ENCODE measurements around the gene TCAIM.

TCAIM gene, protein sequence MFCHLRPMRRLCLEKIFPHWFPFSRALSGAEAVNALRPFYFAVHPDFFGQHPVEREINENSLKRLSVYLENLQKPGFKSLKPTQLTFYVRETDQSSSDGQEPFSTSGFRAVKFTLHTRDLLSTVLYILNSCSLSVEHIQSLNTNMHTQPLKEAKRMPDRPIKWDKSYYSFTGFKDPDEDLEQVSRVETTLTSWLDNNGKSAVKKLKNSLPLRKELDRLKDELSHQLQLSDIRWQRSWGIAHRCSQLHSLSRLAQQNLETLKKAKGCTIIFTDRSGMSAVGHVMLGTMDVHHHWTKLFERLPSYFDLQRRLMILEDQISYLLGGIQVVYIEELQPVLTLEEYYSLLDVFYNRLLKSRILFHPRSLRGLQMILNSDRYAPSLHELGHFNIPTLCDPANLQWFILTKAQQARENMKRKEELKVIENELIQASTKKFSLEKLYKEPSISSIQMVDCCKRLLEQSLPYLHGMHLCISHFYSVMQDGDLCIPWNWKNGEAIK

DNA sequence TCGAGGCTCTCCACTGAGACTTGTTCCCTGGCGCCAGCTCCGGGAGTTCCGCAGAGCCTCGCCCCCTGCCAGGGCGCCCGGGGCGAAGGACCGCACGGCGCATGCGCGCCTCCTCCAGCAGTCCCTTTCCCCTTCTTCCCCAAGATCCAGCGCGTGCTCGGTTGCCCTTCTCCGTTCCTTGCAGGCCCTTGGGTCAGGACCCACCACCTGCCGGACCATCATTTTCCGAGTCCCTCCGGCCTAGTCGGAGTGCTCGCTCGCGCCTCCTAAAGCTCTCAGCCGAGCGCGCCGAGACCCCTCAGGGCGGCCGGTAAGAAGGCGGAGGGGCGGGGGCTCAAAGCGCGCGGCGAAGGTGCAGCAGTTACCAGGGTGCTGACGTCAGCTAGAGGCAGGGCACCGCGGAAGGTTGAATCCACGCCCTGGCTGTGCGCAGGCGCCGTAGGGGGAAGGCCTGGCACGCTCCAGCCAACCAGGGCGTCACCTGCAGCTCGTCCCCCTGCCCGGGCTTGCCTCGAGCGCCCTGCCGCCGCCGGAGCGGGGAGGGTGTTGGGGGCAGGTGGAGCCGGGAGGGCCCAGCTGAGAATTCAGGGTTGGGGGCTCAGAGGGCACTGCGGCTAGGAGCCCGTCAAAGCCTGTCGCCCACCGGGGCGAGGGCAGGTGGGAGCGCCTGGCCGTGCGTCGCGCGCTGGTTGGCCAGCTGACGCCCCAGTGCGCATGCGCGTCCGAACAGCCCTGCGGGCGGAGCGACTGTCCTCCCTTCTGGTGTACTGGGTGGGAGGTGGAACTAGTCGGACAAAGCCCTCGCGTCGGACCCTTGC, at the start of gene TCAIM:
Gene TCAIM, plus strand, starts transcription at position 757 of the 818 bp plus-strand sequence. CDS start 16,017 bp downstream, outside the sequence.
- peak; percentile 99 for DNase-seq

DNA sequence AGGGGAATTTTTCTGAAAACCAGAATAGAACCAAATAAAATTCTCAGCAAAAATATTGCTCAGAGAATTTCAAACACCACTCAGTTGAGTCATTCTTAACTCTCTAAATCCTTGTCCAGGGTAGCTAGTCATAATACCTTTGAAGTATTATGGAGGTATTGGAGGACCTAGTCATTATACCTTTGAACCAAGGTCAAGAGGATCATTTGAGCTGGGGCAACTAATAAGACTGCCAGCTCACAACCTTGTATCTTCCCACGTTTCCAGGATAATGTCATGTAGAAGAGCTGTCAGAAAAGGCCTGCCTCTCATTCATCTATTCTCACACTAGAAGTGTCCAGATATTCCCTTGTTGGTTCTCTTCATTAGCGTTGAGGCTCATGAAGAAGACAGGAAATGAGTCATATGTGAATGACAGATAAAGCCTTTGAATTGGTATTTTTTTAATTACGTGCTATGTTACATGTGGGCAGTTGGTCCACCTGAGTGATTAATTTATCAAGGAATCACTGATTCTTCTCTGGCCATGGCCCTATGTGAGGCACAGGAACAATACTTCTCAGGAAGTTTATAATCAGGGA, 48.6 kb upstream of the TCAIM start:
- peak; percentile 16 for DNase-seq

DNA sequence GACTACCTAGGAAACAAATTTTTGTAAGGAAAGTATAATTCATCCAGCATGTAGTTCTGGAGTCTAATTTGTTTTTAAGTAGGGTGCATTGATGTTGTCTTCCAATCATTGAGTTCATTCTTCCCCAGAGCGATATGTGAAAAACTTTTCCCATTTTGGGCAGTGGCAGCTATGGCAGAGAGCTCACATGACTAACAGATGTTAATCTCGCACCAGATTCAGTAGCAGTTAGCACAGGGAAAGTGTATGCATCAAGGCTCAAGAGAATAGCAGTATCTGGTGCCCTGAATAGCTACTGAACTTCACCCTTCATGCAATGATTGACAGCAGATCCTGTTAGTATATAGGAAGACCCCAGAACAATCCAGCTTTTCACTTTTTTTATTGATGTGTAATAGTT, 46.3 kb upstream of the TCAIM start:
- DNase-seq: no peak

DNA sequence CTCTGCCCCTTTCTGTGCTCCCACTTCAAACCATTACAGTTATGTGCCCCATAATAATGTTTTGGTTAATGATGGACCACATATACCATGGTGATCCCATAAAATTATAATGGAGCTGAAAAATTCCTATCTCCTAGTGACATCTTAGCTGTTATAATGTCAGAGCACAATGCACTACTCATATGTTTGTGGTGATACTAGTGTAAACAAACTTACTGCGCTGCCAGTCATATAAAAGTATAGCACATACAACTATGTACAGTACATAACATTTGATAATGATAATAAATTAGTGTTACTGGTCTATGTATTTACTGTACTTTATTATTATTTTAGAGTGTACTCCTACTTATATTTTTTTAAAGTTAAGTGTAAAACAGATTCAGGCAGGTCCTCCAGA, 45.6 kb upstream of the TCAIM start:
- no peak for DNase-seq

DNA sequence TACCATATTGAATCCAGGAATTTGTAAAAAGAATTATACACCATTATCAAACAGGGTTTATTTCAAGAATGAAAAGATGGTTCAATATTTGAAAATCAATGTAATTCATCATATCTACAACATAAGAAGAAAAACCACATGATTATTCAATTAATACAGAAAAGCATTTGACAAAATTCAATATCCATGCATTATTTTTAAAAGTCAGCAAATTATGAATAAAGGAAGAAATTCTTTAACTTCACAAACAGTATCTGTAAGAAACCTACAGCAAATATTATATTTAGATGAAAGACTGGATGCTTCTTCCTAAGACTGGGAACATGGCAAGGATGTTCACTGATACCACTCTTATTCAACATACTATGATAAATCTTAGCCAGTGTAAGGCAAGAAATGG, 41.3 kb upstream of the TCAIM start:
- no peak for DNase-seq

DNA sequence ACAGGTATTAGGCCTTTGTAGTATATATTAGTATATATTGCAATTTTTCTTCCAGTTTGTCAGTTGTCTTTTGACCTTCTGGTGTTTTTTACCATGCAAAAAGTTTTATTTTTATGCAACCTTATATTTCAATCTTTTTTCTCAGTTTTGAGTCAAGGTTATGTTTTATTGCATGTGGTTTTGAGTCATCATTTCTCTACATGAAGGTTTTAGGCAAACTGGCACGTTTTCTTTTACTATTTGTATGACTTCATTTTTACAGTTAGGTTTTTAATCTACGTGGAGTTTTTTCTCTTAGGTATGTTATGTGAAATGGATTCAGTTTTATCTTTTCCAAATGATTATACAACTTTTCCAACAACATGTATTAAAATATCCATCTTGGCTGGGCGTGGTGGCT, 36.8 kb upstream of the TCAIM start:
- no peak for DNase-seq

DNA sequence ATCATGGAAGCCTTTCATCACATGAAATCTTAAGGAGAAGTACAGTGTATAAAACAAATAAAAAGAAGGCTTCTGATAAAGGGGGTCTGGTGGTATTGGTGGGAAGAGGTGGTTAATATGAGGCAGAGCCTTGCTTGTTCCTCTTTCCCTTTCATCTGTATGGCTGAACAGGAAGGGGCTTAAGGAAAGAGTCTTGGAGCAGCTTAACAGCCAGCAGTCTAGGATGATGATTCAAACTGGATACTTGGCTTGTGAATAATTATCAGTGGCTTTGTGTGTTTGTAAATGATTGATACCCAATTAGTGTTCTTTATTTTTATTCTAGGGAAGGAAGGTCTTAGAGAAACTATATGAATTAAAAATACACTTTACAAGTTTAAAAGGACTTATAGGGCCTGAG, 29.1 kb upstream of the TCAIM start:
- DNase-seq: no peak

DNA sequence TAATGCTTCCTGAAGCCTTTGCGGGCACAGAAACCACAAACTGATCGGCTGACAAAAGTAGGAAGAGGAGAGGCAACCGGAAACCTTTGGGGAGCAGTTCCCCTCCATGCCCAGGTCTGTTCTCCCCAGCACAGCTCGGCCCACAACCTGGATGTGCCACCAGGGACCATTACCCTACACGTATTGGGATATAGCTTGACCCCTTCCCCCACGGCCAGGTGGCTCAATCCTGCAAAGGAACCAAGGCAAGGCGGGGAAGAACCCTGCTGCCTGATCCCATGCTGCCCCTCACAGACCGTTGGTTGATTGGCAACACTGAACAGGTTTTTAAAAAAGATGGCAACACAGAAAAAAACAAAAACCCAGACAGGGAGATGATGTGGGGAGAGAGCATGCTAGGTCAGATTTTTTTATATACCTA, 19.7 kb upstream of the TCAIM start:
- peak; percentile 69 for DNase-seq

DNA sequence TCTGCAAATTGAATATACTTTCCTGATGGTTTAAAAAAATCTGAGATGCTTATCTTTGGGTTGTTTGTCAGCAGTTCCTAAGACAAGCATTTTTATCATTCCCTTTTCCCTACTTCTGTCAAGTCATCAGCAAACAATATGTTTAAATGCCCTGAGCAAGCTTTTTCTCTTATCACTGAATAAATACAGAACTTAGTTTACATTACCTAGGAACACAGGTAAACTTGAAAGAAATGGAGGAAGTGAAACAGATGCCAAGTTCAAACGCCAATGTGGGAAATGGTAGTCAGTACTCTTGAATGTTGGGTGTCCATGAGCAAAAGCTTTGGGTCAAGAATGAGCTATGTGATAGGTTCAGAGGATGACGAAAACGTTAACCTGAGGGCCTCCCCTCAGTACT, 17.2 kb upstream of the TCAIM start:
- DNase-seq: no peak

DNA sequence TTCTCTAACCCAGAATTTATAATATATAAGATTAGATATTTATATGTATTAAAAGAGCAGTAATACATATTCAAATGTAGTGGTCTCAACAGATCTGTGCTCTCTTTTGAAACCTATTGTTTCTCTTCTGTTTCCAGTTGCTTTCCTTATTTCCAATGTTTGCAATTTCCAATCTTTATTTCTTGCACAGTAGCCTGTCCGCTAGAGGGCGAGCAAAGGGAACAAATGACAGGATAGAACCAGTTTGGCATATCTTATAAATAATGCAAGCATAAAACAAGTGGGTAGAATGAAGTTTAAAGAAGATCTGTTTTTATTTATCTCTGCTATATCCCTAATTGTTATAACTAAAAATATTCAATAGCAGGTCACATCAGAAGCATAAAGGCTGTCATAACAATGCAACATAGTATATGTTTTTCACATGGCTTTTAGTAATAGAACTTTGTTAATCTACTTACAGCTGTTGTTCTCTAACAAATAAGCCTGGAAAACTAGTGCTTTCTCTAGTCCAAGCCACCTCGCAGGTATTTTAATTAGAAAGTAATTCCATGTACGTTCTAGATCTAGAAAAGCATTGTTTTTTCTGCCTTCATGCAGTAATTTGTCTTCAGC, 15.1 kb upstream of the TCAIM start:
- peak; percentile 86 for DNase-seq

DNA sequence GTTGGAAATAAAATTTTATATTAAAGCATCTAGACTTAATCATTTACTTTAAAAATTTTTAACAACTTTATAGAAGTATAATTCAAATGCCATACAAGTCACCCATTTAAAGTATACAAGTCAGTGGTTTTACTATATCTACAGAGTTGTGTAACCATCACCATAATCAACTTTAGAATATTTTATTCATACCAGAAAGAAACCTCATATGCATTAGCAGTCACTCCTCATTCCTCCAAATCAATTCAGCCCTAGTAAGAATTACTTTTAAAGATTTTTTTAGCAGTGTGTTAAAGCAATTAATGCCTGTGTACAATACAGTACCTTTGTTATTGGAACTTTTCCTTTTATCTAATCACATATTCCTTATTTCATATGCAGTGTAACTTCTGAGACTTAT, 14.0 kb upstream of the TCAIM start:
- DNase-seq: no peak

DNA sequence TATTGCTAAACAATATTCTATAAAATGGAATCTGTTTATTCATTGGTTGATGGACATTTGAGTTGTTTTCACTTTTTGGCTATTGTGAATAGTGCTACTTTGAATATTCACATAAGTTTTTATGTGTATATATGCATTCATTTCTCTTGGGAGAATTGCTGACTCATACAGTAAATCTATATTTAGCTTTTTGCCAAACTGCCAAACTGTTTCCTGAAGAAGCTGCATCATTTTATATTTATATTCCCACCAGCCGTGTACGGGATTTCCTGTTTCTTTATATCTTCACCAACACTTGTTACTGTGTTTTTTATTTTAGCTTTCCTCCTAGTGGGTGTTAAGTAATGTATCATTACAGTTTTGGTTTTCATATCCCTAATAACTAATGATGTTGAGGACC, 12.5 kb upstream of the TCAIM start:
- DNase-seq: peak; percentile 31

DNA sequence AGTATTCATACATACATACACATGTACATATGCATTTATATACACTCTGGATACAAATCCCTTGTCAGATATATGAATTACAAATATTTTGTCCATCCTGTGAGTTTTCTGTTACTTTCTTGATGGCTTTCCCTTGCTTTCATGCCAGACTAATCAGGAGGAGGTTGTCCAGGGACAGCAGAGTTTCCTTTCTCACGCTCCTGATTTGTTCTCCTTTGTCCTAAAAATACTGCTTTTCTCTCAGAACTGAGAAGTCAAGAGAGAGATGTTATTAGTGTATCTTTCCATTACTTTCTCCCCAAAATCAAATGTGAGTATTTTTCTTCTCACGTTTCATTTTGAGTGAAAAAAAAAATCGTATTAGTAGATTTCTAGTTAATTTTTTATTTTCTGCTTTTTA, 12.1 kb upstream of the TCAIM start:
- no peak for DNase-seq

DNA sequence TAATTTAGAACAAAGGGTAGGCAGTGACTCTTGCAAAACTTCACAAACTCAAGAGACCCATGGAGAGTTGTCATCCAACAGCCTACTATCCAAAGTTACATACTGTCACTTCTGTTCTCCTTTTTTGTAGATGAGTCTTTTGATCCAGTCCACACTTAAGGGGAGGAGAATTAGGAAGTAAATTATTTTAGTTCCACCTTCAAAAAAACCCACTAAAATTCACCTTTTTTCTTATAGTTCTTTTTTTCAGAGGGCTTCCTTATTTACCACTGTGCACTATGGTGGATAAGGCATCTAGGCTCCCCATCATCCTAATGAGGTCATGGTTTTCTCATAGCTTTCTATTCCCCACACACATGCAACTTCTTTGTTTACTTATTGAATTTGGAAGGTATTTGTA, 8.6 kb upstream of the TCAIM start:
- DNase-seq: no peak

DNA sequence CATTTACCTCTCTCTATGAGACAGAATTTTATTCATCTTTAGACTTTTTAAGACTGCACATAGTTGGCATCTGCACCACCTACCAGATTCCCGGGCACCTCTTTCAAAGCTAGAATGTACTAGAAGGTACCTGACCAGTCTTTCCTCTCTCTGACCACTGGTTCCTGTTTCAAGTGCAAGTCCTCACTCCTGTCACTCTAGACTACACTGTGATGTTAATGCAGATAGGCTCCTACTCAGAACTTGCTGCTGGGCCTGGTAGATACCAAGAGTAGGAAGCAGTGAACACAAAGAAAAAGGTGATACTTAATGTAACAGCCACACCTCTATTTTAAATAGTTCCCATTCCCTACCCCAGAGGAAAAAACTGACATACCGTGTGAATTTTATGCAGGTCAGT, 8.1 kb upstream of the TCAIM start:
- peak; percentile 26 for DNase-seq

DNA sequence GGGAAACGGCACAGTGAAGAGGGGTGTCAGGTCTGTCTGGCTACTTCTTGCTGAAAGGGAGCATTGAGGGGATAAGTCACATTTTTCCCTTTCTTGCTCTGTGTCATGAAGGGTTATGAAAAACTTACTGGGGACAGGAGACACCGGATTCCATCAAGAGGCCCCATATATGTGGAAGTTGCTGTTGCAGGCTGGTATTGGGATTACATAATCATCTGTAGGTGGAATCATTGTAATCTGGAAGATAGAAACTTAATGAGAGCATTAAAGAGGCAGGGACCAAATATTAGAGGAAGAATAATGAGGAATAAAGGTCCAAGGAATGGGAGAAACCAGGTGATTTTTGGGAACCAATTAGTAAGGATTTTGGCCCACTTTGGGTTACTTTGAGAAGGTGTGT, 4.2 kb upstream of the TCAIM start:
- no peak for DNase-seq

DNA sequence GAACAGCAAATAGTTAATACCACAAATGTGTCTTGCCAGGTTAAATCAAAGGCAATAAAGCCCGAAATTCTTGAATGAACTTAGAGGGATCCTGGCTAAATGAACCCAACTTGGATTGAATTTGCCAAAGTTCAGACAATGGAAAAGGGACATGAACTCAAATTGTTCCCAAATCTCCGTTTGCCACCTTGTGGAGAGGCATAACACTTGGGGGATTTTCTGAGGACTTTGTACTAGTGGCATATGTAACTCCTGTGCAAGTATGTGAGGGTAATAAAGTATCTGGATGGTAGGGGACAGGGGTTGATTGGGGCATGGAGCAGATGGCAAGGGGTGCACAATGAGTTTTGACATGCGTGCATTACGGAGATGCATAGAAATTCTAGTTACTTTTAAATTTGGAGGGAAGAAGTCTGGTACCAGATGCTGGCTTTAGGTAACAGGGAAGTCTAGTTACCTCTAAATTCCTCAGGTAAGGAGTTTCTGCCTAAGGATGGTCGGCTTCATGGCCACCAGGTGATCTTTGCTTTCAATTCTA, 1.2 kb upstream of the TCAIM start:
- peak; percentile 6 for DNase-seq

DNA sequence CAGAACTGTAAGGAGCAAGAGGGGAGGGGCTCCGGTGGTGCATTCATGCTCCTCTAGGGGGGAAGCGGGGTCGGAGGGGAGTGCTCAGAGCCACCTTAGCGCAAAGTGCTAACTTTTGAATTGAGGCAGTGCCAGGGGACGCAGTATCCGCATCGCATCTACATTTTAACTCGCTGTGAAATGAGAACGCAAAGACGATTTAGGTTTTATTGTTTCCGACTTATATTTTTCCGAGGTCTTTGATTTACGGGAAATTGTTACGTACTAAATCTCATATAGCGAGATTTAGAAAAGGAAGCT, 212 bp downstream of the TCAIM start:
- no peak for DNase-seq

DNA sequence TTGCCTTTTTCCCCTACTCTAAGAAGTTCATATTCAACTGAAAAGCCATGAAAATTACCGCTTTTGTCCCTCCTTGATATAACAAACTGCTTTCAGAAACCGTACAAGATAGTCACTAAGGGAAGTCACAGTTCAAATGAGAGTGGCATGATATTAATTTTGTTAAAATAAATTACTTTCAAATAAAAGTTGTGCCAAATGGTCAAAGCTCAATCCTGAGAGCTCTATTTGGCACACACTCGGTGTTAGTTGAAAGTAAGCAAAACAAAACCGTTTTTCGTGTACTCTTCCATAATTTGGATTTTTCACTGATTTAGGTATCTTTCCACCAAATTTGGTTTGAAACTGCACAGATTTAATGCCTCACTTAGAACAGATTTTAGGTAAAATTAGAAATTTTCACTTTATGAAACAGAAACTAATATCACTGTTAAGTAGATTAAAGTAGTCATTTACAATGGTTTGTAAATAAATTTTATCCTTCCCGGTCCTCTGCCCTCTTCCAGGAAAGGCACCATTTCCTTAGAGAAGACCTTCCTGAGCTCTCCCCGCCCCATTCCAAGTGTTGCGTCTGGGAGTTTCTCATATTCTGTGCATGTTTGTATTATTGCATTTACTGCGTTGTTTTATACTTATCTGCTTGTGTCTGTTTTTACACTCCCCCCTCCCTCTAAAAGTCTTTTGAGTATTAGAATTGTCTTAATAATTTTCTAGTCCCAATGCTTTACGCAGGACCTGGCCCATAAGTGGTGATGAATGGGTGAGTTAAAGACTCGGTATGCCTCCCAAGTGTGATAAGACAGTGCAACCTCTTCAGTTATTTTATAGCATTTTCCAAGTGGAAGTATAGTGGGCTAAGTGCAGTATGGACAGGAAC, 853 bp downstream of the TCAIM start:
- no peak for DNase-seq

DNA sequence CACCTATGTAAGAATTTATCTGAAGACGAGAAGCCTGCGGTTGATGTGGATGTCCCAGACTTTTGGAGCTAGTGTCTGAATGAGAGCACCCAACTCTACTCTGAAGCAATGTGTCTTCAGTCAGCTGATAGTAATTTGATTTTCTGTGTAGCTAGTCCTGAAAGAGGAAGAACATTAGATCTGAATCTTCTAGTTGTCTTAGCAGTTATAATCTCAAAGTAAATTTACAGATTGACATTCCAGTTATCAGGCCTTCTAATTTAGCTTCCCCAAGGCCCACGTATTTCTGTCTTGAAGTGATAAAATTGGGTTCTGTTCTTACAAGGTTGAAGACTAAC, 1.5 kb downstream of the TCAIM start:
- DNase-seq: peak; percentile 53

DNA sequence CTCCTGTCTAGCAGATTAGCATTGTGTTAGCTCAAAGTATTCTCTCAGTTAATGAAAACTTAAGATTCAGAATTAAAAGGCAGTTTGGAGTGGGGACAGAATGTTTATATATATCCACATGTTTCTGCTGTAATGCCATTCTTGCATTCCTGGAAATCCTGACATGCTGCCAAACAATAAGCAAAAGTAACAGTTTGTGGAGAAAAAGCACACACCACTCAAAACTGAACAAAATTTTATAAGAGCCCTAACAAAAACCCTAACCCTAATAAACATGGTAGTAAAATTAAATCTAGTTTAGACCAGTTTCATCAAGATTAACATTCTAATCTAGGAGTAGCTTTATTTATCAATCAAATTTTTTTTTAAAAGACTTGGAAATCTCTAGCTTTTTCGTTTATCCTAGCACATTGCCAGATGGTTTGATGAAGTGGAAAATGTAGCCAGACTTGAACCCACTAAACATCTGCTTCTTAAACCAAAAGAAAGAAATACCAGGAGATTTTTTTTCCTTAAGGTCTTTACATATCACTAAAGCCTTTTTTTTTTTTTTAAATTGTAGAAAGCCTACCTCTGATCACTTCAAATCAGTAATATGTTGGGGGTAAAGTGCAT, 3.7 kb downstream of the TCAIM start:
- DNase-seq: no peak

DNA sequence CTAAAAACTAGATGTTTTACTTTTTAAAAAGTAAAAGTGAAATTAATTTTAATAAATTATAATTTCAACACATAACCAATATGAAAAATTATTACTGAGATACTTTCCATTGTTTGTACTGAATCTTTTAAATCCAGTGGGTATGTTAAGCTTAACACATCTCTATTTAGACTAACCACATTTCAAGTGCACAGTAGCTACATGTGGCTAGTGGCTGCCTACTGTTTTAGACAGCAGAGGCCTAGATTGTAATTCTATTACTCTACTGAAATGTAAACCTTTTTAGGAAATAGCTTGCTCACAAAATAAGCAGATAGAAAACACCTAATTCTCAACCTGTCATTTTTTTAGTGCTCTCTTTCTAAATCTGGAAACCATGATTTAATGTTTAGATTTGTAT, 4.9 kb downstream of the TCAIM start:
- no peak for DNase-seq
